MM.1S (cell line): ENCODE measurements around the gene IGFBP5.

Experiments used
- DNase-seq: peaks from one replicate; pipeline ENCODE4 v3.0.0-alpha.2; 2015
- H2AFZ ChIP-seq: fragments of 300-600 bp; sonication (generic); 2 replicates; pipeline ENCODE4 v1.6.0; 2016; ENCODE audit warnings: antibody characterized with exemption, low read length
- H3F3A ChIP-seq: fragments of 300-600 bp; sonication (generic); 2 replicates; pipeline ENCODE4 v1.6.1; 2016; ENCODE audit warnings: mild to moderate bottlenecking, antibody characterized with exemption, low read length, moderate library complexity, mixed read lengths; ENCODE audit not compliant: insufficient read depth
- H3K27ac ChIP-seq: fragments of 300-600 bp; sonication (generic); 2 replicates; pipeline ENCODE4 v1.5.1; 2016; ENCODE audit warnings: mild to moderate bottlenecking, low read length
- H3K27me3 ChIP-seq: fragments of 300-600 bp; sonication (generic); replicated peaks from 2 replicates; pipeline ENCODE4 v1.6.0; 2016; ENCODE audit warnings: low read length; ENCODE audit not compliant: insufficient read depth
- H3K36me3 ChIP-seq: fragments of 300-600 bp; sonication (generic); replicated peaks from 2 replicates; pipeline ENCODE4 v1.6.1; 2016; ENCODE audit warnings: mild to moderate bottlenecking, low read length, mixed read lengths; ENCODE audit not compliant: insufficient read depth
- H3K4me1 ChIP-seq: fragments of 300-600 bp; sonication (generic); 2 replicates; pipeline ENCODE4 v1.6.1; 2016; ENCODE audit warnings: low read length, mixed read lengths
- H3K4me2 ChIP-seq: fragments of 300-600 bp; sonication (generic); 2 replicates; pipeline ENCODE4 v1.6.0; 2016; ENCODE audit warnings: low read depth, low read length
- H3K4me3 ChIP-seq: fragments of 300-600 bp; sonication (generic); 2 replicates; pipeline ENCODE4 v1.5.1; 2016; ENCODE audit warnings: low read length, mixed read lengths
- H3K79me2 ChIP-seq: fragments of 300-600 bp; sonication (generic); 2 replicates; pipeline ENCODE4 v1.6.1; 2016; ENCODE audit warnings: mixed run types, low read length, mixed read lengths
- H3K9ac ChIP-seq: fragments of 300-600 bp; sonication (generic); 2 replicates; pipeline ENCODE4 v1.6.1; 2016; ENCODE audit warnings: low read length, mixed read lengths
- H3K9me2 ChIP-seq: fragments of 300-600 bp; sonication (generic); replicated peaks from 2 replicates; pipeline ENCODE4 v1.6.1; 2016; ENCODE audit warnings: mild to moderate bottlenecking, low read length, mixed read lengths; ENCODE audit not compliant: insufficient read depth
- H3K9me3 ChIP-seq: fragments of 300-600 bp; sonication (generic); replicated peaks from 2 replicates; pipeline ENCODE4 v1.6.1; 2016; ENCODE audit warnings: mild to moderate bottlenecking, low read length, mixed read lengths; ENCODE audit not compliant: insufficient read depth
- H4K20me1 ChIP-seq: fragments of 300-600 bp; sonication (generic); 2 replicates; pipeline ENCODE4 v1.6.1; 2016; ENCODE audit warnings: mild to moderate bottlenecking, low read length, moderate library complexity, mixed read lengths; ENCODE audit not compliant: insufficient read depth
- CTCF ChIP-seq: fragments of 300-600 bp; sonication (generic); IDR thresholded peaks from 2 replicates; pipeline ENCODE4 v1.5.1; 2016; ENCODE audit warnings: antibody characterized with exemption, low read length, mixed read lengths
- EZH2 ChIP-seq: fragments of 300-600 bp; sonication (generic); optimal IDR thresholded peaks from 2 replicates; pipeline ENCODE3; 2017; ENCODE audit warnings: low read depth, mild to moderate bottlenecking, antibody characterized with exemption, low read length, mixed read lengths
- EZH2phosphoT487 ChIP-seq: fragments of 300-600 bp; sonication (generic); IDR thresholded peaks from 2 replicates; pipeline ENCODE4 v1.6.1; 2018; ENCODE audit warnings: antibody characterized with exemption, low read length

IGFBP5 gene

GRCh38 chr2:216650626-216651257 lies 44.6 kb downstream of the IGFBP5 start:
- TF ChIP-seq EZH2: no peak
- TF ChIP-seq CTCF: no peak
- TF ChIP-seq EZH2phosphoT487: no peak
- no peak for DNase-seq

GRCh38 chr2:216649574-216649973 lies 45.8 kb downstream of the IGFBP5 start:
- Histone ChIP-seq H2AFZ (no peak overlapping the region), H3K36me3 (no peaks in the 10 kb centered on the region), H3F3A (no peaks in the 10 kb centered on the region), H3K4me1 (no peaks in the 10 kb centered on the region), H3K9me3 (no peaks in the 10 kb centered on the region), H3K9ac (no peak overlapping the region), H4K20me1 (no peaks in the 10 kb centered on the region), H3K27ac (no peak overlapping the region), H3K4me3 (no peak overlapping the region), H3K27me3 (no peaks in the 10 kb centered on the region), H3K4me2 (no peak overlapping the region), H3K79me2 (no peaks in the 10 kb centered on the region), H3K9me2 (no peaks in the 10 kb centered on the region)
- TF ChIP-seq CTCF (no peak), EZH2 (no peak), EZH2phosphoT487 (no peak)
- DNase-seq: no peak

More at GRCh38 chr2:216650626-216651257, 44.6 kb downstream of the IGFBP5 start:
- no peak overlapping the region for H3K9ac ChIP-seq
- no peaks in the 10 kb centered on the region for H3K4me1 ChIP-seq
- no peaks in the 10 kb centered on the region for H4K20me1 ChIP-seq
- H3K27me3 ChIP-seq: no peaks in the 10 kb centered on the region
- no peaks in the 10 kb centered on the region for H3F3A ChIP-seq
- H3K79me2 ChIP-seq: no peaks in the 10 kb centered on the region
- H3K9me2 ChIP-seq: no peaks in the 10 kb centered on the region
- no peak overlapping the region for H3K4me3 ChIP-seq
- H3K36me3 ChIP-seq: no peaks in the 10 kb centered on the region
- no peak overlapping the region for H3K27ac ChIP-seq
- no peak overlapping the region for H3K4me2 ChIP-seq
- H3K9me3 ChIP-seq: no peaks in the 10 kb centered on the region
- no peak overlapping the region for H2AFZ ChIP-seq

GRCh38 chr2:216648105-216648504 lies 47.2 kb downstream of the IGFBP5 start:
- Histone ChIP-seq H3K27me3 (no peaks in the 10 kb centered on the region), H3F3A (no peaks in the 10 kb centered on the region), H4K20me1 (no peaks in the 10 kb centered on the region), H3K4me3 (no peak overlapping the region), H3K36me3 (no peaks in the 10 kb centered on the region), H3K4me2 (no peak overlapping the region), H2AFZ (no peak overlapping the region), H3K9ac (no peak overlapping the region), H3K9me2 (no peaks in the 10 kb centered on the region), H3K79me2 (no peaks in the 10 kb centered on the region), H3K4me1 (no peaks in the 10 kb centered on the region), H3K9me3 (no peaks in the 10 kb centered on the region), H3K27ac (no peak overlapping the region)
- DNase-seq: no peak
- TF ChIP-seq EZH2phosphoT487 (no peak), EZH2 (no peak), CTCF (no peak)
